ENCODE data around the gene APOBEC2. TPM values are rescaled to one million over a fixed set of nuclear protein-coding genes. Genes with fewer than 3 reads are reported as not detected.
A peak's percentile ranks its signal among the peaks of the same experiment; 100 is the strongest.

Gene APOBEC2
- total RNA-seq, 2 donors from 2014 or later, result 0.31 TPM; not detected in 1

GRCh38 chr6:41028561-41029412, 24.2 kb upstream of the APOBEC2 start:
- Mint-ChIP-seq H3K4me3 (peak overlapping the region; percentile 72), H3K9me3 (no peaks in the 10 kb centered on the region), H3K4me1 (peaks cover 21% of the 10 kb centered on the region), H3K36me3 (ENCODE audit: low read depth) (peaks cover 4% of the 10 kb centered on the region), H3K27ac (peak overlapping the region; percentile 48), H3K27me3 (ENCODE audit: insufficient read depth) (peaks cover 3% of the 10 kb centered on the region)
- DNase-seq, result no peak
- Histone ChIP-seq H3K9me3 (ENCODE audit: control insufficient read depth, low read length) (no peaks in the 10 kb centered on the region), H3K4me3 (ENCODE audit: low read length) (peak overlapping the region; percentile 74), H3K4me1 (ENCODE audit: control insufficient read depth, insufficient read depth, low read length) (peaks cover 4% of the 10 kb centered on the region), H3K36me3 (ENCODE audit: control insufficient read depth, insufficient read depth, low read length) (no peaks in the 10 kb centered on the region), H3K9ac (ENCODE audit: extremely low read depth, low read length, poor library complexity, severe bottlenecking) (no peak overlapping the region), H3K27ac (ENCODE audit: low read depth, low read length) (no peak overlapping the region), H3K27me3 (ENCODE audit: control insufficient read depth, insufficient read depth, low read length, poor library complexity, severe bottlenecking) (no peaks in the 10 kb centered on the region)
- TF ChIP-seq CTCF (conservative IDR thresholded peaks at IDR 0.05), result no peak
- WGBS, 2 experiments (ENCODE audit: insufficient coverage in 1 of 2, insufficient read length in 1 of 2), result 57 to 58% methylated on average over 10 to 13 of the region's 13 CpGs

GRCh38 chr6:41032830-41033229, 20.2 kb upstream of the APOBEC2 start:
- H3K36me3 ChIP-seq (ENCODE audit: control insufficient read depth, insufficient read depth, low read length), result no peaks in the 10 kb centered on the region
- no peak overlapping the region for H3K4me3 Mint-ChIP-seq
- H3K36me3 Mint-ChIP-seq (ENCODE audit: low read depth), result no peaks in the 10 kb centered on the region
- peaks cover 4% of the 10 kb centered on the region for H3K27me3 Mint-ChIP-seq (ENCODE audit: insufficient read depth)
- H3K4me3 ChIP-seq (ENCODE audit: low read length), result no peak overlapping the region
- no peak overlapping the region for H3K27ac ChIP-seq (ENCODE audit: low read depth, low read length)
- no peak overlapping the region for H3K27ac Mint-ChIP-seq
- H3K9ac ChIP-seq (ENCODE audit: extremely low read depth, low read length, poor library complexity, severe bottlenecking), result no peak overlapping the region
- no peak for TF ChIP-seq CTCF (conservative IDR thresholded peaks at IDR 0.05)
- peaks cover 21% of the 10 kb centered on the region for H3K4me1 Mint-ChIP-seq
- no peaks in the 10 kb centered on the region for H3K27me3 ChIP-seq (ENCODE audit: control insufficient read depth, insufficient read depth, low read length, poor library complexity, severe bottlenecking)
- DNase-seq, result no peak
- WGBS, 2 experiments (ENCODE audit: insufficient coverage in 1 of 2, insufficient read length in 1 of 2), result 96 to 97% methylated on average over 13 to 15 of the region's 15 CpGs
- peaks cover 9% of the 10 kb centered on the region for H3K4me1 ChIP-seq (ENCODE audit: control insufficient read depth, insufficient read depth, low read length)
- no peaks in the 10 kb centered on the region for H3K9me3 ChIP-seq (ENCODE audit: control insufficient read depth, low read length)
- H3K9me3 Mint-ChIP-seq, result no peaks in the 10 kb centered on the region

- no peaks in the 10 kb centered on the region for H3K36me3 ChIP-seq (ENCODE audit: control insufficient read depth, insufficient read depth, low read length)
- no peak for TF ChIP-seq CTCF (conservative IDR thresholded peaks at IDR 0.05)
- H3K4me1 ChIP-seq (ENCODE audit: control insufficient read depth, insufficient read depth, low read length), result peaks cover 5% of the 10 kb centered on the region
- peaks cover 24% of the 10 kb centered on the region for H3K4me1 Mint-ChIP-seq
- no peaks in the 10 kb centered on the region for H3K36me3 Mint-ChIP-seq (ENCODE audit: low read depth)
- no peaks in the 10 kb centered on the region for H3K27me3 ChIP-seq (ENCODE audit: control insufficient read depth, insufficient read depth, low read length, poor library complexity, severe bottlenecking)
- no peak overlapping the region for H3K9ac ChIP-seq (ENCODE audit: extremely low read depth, low read length, poor library complexity, severe bottlenecking)
- DNase-seq, result no peak
- peaks cover 4% of the 10 kb centered on the region for H3K27me3 Mint-ChIP-seq (ENCODE audit: insufficient read depth)
- H3K9me3 ChIP-seq (ENCODE audit: control insufficient read depth, low read length), result no peaks in the 10 kb centered on the region
- no peaks in the 10 kb centered on the region for H3K9me3 Mint-ChIP-seq
- no peak overlapping the region for H3K4me3 ChIP-seq (ENCODE audit: low read length)
- H3K27ac Mint-ChIP-seq, result no peak overlapping the region
- no peak overlapping the region for H3K4me3 Mint-ChIP-seq
- 92 to 93% methylated on average over 9 to 13 of the region's 13 CpGs for WGBS, 2 experiments (ENCODE audit: insufficient coverage in 1 of 2, insufficient read length in 1 of 2)
- no peak overlapping the region for H3K27ac ChIP-seq (ENCODE audit: low read depth, low read length)
Observed at GRCh38 chr6:41033776-41034175, 19.2 kb upstream of the APOBEC2 start.

Data from endodermal cell (in vitro differentiated cells).